GM06990 (cell line): Measurements from ENCODE around the gene F2RL1.
"Not testable (repeated sequence)": the region's sequence is repeated elsewhere in the genome, so short reads cannot be mapped to it uniquely, and the experiment has no call there.

Experiments
- DNase-seq: peaks from one replicate; pipeline ENCODE4 v3.0.0-alpha.2; 2011; ENCODE audit not compliant: insufficient read length; ENCODE audit errors: extremely low read depth
- H3K27me3 ChIP-seq: replicated peaks from 2 replicates; pipeline ENCODE4 v1.6.0; 2011; ENCODE audit warnings: low read length; ENCODE audit not compliant: control insufficient read depth, insufficient read depth
- H3K36me3 ChIP-seq: 2 replicates; pipeline ENCODE4 v1.5.1; 2011; ENCODE audit warnings: low read length; ENCODE audit not compliant: control insufficient read depth, insufficient read depth
- H3K4me3 ChIP-seq: replicated peaks from 2 replicates; pipeline ENCODE4 v1.5.1; 2011; ENCODE audit warnings: low read depth, mild to moderate bottlenecking, control low read depth, low read length
- TF ChIP-seq, protein P1 (sequence below): IDR thresholded peaks from 2 replicates; pipeline ENCODE4 v1.5.1; 2011; ENCODE audit warnings: low read length, control low read depth, mild to moderate bottlenecking, inconsistent platforms; ENCODE audit not compliant: insufficient read depth, poor library complexity, severe bottlenecking

Gene F2RL1

DNA sequence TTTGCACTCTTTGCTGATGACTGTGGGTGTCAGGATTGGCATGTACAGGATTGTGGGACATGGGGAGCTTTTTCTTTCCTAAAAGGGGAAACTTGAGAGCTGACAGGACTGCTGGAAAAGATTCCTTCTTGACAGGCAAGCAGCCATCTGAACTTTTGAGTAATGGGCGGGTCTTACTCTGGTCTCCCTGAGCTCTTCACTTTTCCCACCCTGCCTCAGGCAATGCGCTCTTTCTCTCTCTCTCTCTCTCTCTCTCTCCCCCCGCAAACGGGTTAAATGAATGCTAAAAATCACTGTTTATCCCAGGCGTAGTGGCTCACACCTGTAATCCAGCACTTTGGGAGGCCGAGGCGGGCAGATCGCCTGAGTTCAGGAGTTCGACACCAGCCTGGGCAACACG is 37.1 kb upstream of the F2RL1 start:
- TF ChIP-seq, protein P1, sequence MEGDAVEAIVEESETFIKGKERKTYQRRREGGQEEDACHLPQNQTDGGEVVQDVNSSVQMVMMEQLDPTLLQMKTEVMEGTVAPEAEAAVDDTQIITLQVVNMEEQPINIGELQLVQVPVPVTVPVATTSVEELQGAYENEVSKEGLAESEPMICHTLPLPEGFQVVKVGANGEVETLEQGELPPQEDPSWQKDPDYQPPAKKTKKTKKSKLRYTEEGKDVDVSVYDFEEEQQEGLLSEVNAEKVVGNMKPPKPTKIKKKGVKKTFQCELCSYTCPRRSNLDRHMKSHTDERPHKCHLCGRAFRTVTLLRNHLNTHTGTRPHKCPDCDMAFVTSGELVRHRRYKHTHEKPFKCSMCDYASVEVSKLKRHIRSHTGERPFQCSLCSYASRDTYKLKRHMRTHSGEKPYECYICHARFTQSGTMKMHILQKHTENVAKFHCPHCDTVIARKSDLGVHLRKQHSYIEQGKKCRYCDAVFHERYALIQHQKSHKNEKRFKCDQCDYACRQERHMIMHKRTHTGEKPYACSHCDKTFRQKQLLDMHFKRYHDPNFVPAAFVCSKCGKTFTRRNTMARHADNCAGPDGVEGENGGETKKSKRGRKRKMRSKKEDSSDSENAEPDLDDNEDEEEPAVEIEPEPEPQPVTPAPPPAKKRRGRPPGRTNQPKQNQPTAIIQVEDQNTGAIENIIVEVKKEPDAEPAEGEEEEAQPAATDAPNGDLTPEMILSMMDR: no peak
- Histone ChIP-seq H3K4me3 (no peak overlapping the region), H3K27me3 (no peaks in the 10 kb centered on the region), H3K36me3 (no peaks in the 10 kb centered on the region)
- DNase-seq: no peak

DNA sequence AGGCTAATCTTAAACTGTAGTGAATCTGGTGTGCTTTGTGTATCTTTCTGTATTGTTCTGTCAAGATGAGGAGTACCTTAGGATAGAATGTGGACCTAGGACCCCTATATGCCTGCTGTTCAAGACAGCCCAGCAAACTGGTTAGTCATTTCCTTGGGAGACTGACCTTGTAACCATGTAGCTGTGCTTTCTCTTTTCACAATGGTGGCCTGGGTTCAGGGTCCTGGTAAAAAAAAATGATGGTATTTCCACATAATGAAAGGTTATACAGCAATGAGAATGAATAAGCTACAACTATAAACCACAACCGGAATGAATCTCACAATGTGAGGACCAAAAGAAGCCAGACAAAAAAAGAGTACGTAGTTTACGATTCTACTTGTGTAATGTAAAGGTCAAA is 36.4 kb upstream of the F2RL1 start:
- TF ChIP-seq, protein P1: no peak
- Histone ChIP-seq H3K4me3 (no peak overlapping the region), H3K36me3 (no peaks in the 10 kb centered on the region), H3K27me3 (no peaks in the 10 kb centered on the region)
- DNase-seq: no peak

DNA sequence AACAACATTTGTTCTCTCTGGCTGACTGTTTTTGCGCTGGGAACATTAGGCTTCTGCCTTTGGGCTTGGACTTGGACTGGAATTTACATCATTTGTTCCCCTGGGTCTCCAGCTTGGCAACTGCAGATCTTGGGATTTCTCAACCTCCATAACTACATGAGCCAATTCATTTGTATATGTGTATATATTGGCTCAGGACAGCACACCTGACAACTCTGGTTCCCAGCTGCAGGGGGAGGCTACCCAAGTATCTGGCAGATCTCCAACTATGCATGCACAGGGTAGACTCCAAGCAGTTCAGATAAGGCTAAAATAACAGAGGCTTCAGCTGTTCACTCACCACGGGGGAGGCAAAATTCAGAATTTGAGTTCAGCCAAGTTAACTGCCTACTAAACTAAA is 31.6 kb upstream of the F2RL1 start:
- Histone ChIP-seq H3K4me3 (no peak overlapping the region), H3K27me3 (no peaks in the 10 kb centered on the region), H3K36me3 (no peaks in the 10 kb centered on the region)
- TF ChIP-seq, protein P1: no peak
- DNase-seq: no peak

DNA sequence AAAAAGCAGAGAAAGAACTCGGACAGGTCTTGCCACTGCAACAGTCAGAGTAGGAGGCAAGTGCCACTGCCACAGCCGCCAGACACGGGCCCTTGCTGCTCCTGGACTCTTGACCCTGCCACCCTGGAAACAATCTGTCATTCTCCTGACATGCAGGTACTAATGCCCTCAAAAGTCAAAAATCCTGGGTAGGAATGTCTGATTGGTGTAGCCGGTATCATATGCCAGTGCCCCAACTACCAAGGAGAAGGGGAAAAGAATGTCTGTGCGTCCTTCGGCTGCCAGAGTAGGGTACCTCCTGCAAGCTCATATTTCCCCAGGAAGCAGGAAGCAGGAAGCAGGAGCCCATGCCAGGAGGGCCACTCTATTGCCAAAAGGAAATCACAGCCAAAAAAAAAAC is 30.5 kb upstream of the F2RL1 start:
- no peaks in the 10 kb centered on the region for H3K27me3 ChIP-seq
- TF ChIP-seq, protein P1: no peak
- DNase-seq: no peak
- H3K4me3 ChIP-seq: no peak overlapping the region
- no peaks in the 10 kb centered on the region for H3K36me3 ChIP-seq

DNA sequence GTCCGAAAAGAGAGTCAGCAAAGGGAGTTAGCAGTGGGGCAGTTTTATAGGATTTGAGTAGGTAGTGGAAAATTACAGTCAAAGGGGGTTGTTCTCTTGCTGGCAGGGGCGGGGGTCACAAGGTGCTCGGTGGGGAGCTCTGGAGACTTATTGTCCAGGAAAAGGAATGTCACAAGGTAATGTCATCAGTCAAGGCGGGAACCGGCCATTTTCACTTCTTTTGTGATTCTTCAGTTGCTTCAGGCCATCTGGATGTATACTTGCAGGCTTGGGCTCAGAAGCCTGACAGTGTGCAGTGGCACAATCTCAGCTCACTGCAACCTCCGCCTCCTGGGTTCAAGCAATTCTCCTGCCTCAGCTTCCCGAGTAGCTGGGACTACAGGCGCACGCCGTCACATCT is 29.6 kb upstream of the F2RL1 start:
- H3K36me3 ChIP-seq, H3K27me3 ChIP-seq, H3K4me3 ChIP-seq, DNase-seq: not testable (repeated sequence)

DNA sequence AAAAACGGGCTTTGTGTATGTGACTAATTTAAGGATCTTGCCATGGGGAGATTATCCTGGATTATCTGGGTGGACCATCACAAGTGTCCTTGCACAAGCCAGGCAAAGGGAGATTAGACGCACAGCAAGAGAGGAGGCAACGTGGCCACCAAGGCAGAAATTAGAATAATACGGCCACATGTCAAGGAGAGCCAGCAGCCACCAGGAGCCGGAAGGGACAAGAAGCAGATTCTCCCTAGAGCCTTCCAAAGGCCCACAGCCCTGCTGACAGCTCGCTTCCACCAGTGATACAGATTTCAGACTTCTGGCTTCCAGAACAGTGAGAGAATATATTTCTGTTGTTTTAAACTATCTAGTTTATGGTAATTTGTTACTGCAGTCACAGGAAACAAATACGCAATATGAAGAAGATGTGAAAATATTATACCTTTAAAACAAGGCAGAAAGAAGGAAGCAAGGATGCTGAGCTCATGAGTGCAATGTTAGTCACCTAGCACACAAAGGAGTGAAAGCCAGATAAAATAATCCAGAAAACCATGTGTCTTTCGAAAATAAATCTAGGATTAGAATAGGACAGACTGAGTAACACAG is 28.7 kb upstream of the F2RL1 start:
- no peaks in the 10 kb centered on the region for H3K36me3 ChIP-seq
- DNase-seq: no peak
- H3K27me3 ChIP-seq: no peaks in the 10 kb centered on the region
- H3K4me3 ChIP-seq: no peak overlapping the region
- TF ChIP-seq, protein P1: no peak
